Measurements from ENCODE around the gene CEP72.
"Not testable (repeated sequence)": the region's sequence is repeated elsewhere in the genome, so short reads cannot be mapped to it uniquely, and the experiment has no call there.

The CEP72 gene

DNA sequence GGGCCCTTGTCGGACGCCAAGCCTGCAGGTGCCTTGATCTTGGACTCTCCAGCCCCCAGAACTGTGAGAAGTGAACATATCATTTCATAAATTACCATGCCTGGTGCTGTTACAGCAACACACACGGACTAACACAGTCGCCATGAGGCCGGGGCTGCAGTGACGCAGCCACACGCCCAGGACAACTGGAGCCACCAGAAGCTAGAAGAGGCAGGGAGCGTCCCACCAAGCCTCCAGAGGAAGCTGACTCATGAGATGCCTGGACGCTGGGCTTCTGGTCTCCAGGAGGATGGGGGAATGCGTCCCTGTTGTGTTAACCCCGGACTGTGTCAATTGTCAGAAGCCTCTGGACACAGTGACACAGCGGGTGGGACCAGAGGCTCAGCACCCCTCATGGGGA lies 74.8 kb downstream of the CEP72 start:
- DNase-seq: not testable (repeated sequence)

DNA sequence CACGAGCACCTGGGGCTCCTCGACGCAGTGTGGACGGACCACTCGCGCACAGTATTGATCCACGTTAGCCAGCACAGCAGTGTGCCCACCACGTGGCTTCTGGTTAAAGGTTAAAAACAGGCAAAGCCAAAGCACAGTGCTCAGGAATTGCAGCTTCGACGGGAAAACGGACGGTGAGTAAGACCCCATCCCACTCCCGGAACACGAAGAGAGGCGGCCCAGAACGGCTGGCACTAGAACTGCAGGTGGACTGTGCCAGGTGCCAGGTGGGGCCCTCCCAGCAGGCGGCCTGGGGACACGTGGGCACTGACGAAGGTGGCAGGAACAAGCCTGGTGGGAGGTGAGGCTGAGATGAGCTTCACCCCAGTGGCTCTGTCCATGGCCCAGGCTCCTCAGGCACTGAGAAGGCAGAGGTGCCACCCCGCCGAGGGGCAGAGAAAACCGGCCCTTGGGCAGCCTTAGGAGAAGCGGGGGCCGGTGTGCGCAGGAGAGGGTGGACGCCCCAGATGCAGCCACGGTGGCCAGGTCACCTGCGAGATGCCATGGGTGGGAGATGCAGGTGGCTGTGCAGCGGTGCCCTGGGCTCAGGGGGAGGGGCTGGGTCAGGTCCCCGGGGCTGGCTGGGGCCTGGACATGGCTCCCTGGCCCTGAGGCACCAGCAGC lies 76.3 kb downstream of the CEP72 start:
- DNase-seq: not testable (repeated sequence)

DNA sequence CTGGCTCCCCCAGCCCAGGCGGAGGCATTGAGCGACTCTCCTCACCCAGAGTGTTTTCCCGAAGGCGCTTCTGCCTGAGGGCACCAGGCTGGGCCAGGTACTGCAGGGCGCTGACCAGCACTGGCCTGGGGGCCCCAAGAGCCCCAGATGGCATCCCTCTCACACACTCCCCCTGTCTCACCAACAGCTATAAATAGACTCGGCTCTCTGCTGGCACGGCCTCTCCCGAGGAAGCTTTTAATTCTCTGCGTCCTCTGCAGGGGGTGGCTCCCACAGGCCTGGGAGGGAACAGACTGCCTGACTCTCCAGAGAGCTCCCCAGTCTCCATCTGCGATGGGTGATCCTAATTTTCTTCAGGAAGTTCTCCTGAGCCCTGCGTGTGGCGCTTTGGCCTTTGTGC lies 78.2 kb downstream of the CEP72 start:
- DNase-seq: not testable (repeated sequence)

DNA sequence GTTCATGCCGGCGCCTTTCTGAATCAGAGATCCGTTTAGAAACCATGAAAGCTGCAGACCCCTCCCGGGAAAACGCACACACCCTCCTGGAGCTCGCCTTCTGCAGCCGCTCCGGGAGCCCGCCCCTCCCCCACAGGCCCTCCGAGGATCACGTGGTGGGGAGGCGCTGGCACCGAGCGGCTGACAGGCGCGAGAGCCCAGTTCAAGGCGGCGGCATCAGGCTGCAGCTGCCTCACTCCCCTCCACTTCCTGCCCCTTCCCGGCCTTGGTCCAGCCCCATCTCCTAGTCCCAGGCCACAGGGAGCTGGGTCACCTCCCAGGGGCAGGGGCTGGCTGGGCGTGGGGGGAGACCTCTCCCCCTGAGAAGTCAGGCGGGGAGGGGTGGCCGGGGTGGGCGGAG lies 78.9 kb downstream of the CEP72 start:
- not testable (repeated sequence) for DNase-seq

DNA sequence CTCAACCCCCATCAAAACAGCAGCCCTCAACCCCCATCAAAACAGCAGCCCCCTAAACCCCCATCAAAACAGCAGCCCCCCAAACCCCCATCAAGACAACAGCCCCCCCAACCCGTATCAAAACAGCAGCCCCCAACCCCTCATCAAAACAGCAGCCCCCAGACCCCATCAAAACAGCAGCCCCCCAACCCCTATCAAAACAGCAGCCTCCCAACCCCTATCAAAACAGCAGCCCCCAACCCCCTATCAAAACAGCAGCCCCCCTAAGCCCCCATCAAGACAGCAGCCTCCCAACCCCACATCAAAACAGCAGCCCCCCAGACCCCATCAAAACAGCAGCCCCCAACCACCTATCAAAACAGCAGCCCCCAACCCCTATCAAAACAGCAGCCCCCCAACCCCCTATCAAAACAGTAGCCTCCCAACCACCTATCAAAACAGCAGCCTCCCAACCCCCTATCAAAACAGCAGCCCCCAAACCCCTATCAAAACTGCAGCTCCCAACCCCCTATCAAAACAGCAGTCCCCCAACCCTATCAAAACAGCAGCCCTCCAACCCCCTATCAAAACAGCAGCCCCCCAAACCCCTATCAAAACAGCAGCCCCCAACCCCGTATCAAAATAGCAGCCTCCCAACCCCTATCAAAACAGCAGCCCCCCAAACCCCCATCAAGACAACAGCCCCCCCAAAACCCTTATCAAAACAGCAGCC lies 79.8 kb downstream of the CEP72 start:
- DNase-seq: no peak

DNA sequence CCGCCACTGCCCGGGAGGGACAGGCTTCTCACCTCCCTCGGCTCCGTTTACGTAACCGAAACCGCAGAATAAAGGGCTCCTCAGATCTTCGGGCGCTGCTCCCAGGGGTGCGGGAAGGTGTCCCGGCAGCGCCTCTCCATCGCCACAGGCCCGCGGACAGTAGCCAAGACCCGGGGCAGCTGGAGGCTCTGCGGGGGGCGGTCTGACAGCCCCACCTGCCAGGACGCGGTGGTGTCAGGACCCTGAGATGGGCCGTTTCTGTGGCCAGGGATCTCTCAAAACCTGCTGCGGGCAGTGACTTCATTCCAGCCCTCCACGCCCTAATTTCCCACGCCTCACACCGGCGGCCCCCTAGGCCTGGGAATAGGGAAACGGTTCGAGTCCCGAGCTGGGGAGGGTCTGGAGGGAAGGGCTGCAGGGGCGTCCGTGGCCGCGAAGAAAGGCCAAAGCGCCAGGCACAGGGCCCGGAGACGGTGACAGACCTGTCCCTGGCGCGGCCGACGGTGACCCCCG lies 80.4 kb downstream of the CEP72 start:
- DNase-seq: not testable (repeated sequence)

DNA sequence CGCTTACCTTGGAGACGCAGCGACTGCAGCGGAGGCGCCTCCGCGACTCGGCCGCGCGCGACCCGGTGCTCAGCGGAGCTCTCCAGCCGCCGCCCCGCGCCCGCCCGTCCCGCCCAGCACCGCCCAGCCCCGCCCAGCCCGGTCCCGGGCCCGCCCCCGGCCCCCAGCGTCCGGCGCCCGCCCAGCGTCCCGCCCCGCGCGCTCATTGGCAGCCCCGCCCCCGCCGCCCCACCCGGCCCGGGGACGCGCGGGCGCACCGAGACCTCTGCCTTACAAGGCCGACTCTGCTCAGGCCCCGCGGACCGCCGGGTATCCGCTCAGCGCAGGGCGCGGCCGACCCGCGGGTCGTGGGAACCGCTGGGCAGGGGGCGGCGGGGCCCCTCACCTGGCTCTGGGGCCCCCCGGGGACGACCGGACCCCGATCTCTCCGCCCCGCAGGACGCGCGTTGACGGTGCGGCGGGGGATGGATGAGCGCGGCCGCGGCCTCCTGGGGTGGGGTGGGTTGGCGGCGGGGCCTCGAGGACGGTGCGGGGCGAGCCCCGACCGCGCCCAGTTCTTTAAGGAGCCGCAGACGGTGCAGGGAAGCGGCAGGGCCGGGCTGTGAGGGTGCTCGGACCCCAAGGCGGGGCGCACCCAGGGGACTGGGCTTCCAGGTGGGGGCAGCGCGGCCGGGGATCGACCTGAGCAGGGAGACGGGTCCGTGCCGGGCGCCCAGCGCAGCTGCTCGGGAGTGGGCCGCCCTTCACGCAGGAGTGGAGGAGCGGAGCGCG lies 81.3 kb downstream of the CEP72 start, which contains the start of gene TPPP:
TSS of gene TPPP (minus strand) at position 82 of the 771 bp plus-strand sequence. CDS start 15,292 bp downstream, outside the sequence.
- peak; percentile 70 to 82 (median 73) for DNase-seq

DNA sequence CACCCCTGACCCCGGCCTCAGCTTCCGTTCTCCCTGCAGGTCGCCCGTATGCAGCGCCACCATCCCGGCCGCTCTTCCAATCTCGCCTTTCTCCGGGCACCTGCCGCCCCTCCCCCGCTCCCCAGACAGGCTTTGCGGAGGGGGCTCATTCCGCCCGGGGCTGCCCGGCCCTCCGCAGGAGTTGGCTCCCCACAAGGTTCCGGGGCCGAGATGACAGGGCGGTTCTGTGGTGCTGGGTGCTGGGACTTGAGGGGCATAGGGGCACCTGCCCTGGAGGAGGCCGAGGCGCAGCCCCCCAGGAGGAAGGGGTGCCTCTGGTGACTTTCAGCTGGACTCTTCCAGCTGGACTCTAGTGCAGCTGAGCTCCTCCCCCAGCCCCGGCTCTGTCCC lies 81.9 kb downstream of the CEP72 start:
- DNase-seq: not testable (repeated sequence)

DNA sequence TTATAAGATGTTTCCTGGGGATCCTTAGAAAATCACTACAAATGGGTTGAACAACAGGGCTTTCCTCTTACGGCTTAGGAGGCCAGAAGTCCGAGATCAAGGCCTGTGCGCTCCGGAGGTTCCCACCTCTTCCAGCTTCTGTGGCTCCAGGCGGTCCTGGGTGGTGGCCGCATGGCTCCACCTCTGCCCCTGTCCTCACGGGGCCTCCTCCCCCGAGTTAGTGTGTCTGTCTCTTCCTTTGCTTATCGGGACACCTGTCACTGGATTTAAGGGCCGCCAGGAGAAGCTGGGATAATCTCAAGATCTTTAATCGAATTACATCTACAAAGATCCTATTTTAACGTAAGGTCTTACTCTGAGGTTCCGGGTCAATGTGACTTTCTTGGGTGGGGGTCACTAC lies 83.3 kb downstream of the CEP72 start:
- not testable (repeated sequence) for DNase-seq

DNA sequence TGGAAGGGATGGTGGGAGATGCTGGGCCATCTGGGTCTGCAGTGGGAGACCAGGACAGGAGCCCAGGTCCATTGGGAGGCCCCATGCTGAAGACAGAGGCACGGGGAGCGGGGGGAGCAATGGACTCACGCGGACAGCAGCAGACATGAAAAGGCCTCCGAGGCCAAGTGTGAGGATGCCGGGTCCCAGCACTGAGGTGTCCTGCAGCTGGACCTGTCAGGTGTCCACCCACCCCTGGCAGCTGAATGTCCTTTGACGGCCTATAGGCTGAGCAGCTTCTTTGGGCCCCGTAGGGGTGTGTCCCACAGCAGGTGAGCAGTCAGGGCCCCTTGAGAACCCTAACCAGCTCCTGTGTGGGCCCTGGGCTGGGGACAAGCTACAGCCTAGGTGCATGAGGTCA lies 84.1 kb downstream of the CEP72 start:
- not testable (repeated sequence) for DNase-seq

DNA sequence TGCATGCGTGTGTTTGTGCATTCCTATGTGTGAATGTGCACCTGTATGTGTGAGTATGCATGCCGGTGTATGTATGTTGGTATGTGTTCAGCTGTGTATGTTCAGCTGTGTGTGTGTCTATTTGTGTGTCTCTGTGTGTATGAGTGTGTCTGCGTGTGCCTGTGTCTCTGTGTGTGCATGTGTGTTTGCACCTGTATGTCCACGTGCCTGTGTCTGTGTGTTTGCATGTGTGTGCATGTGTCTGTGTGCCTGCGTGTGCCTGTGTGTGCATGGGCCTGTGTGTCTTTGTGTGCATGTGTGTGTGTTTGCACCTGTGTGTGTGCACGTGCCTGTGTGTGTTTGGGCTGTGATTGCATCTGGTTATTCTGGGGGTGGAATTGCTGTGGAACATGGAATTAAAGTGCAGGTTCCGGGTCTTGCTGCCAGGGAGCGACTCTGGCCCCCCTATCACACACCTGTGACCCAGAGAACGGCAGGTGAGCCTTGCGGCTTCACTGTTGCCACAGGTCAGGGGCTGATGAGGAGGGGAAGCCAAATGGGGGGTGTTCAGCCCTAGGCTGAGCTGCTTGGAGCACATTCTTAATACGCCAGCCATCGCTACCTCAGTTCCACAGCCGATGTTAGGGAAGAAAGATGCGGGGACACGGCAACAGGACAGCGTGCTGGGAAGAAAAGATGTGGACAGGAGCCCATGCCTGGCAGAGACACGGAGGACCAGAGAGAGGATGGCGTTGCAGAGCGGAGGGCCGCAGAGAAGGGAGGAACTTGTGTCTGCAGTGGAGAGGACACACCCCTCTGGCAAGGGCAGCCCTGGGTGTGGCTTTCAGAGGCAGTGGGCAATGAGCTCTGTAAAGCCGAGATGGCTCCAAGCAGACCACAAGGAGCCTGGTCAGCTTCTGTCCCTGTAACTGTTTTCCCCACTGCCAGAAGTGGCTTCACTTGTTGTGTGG lies 84.9 kb downstream of the CEP72 start:
- DNase-seq: not testable (repeated sequence)

All from activated CD4-positive, CD25-positive, alpha-beta regulatory T cell (primary cell).